GM19240 (cell line): ENCODE measurements around the gene RP9.
"Not testable (repeated sequence)": the region's sequence is repeated elsewhere in the genome, so short reads cannot be mapped to it uniquely, and the experiment has no call there.

Source experiments
- DNase-seq: peaks from one replicate; pipeline ENCODE4 v3.0.0; 2011; ENCODE audit warnings: low spot score; ENCODE audit not compliant: insufficient read length

The RP9 gene

DNA sequence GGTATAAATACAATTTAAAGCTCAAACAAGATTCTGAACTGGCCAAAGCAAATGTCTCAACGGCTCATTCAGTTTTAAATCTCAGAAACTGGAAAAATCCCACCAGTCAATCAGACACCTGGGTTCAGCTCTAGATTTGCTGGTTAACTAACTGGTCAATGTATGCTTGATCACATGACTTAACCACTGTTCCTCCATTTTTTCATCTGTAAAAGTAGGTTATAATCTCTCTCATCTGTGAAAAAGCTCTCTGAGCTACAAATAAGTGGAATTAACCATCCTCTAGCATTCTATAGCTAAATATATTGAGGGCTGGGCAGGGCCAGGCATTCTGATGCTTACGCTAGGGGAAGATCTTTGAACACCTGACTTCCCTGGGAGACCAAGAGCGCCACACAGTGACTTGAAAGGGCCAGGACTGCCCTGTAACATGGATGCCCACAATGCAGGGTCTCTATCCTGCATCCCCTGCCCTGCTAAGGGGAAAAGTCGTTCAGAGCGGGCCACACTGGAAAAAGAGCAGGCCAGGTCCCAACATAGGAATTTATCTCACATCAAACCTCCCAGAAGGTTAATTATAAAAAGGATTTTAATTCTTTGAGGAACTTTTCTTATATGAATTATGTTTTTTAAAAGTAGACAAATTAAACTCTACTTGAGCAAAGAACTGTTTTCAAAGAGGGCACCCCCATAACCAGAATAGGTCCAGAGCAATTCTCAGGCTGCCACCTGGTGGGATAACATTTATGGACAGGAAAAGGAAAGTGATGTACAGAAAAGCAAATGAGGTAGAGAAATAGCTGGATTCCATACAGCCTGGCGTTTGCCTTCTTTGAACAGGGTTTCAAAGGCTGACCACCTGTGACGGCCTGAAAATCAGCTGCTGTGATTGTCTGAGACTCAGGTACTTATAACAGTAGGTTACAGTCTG lies 1.8 kb downstream of the RP9 start:
- no peak for DNase-seq

DNA sequence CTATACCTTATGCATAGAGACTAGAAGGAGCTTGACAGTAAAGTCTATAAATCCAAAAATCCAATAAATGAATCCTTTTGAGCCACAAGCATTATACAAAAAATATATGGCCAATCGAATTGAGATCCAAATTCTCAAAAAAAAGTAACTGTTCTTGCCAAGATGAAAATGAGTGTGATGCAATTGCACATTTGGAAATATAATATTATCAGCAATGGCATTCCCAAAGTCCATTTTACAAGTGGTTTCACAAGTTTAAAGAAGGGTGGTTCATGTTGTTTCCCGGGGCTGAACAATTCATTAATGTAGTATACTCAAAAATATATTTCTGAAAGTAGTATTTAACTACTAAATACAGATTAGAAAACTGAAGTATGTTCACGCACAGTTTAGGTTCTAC lies 7.3 kb downstream of the RP9 start:
- DNase-seq, result no peak

DNA sequence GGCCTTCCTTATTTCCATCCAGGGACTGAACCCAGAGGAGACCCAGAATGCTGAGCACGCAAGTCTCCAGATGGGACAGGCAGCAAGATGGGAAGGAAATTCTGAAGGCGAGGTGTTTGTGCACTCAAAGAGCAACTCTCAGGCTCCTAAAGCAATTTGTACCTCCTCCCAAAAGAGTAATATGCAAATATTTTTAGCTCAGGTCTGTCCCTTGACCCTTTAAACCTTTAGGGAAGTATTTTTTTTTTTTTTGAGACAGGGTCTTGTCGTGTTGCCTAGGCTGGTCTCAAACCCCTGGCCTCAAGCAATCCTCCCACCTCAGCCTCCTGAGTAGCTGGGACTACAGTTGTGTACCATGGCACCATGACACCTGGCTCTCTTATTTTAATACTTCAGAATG lies 8.4 kb downstream of the RP9 start:
- DNase-seq, result no peak

DNA sequence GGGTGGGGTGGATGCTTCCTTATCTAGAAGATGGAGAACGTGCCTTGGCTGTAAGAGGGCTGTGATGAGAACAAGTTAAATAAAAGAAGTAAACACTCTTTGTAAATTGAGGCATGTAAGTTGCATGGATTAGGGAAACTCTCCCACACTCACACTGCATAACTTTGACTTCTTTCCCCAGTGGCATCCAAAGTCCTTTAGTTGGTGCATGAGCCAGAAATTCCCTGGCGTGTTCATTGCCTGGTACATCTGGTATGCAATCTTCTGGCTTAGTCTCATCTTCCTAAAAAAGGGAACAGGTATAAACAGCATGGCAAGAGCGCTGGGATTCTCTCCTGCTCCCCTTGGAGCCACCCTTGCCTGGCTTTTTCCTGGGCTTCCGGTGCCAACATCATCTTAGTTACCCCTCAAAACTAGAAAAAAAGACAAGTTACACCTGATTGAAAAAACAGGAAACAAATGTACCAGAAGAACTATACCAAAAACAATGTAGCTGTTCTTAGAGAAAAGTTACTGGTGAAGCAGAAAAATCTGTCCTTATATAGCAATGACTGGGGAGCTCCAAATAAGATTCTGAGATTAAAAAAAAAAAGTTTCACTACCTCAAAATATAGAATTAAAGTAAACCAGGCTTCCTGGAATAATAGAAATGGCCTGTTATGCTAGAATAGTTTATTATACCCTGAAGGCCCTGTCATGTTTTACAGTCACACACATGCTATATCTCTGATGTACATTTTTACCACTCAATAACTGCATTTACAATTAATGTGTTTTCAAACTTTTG lies 9.9 kb downstream of the RP9 start:
- no peak for DNase-seq

DNA sequence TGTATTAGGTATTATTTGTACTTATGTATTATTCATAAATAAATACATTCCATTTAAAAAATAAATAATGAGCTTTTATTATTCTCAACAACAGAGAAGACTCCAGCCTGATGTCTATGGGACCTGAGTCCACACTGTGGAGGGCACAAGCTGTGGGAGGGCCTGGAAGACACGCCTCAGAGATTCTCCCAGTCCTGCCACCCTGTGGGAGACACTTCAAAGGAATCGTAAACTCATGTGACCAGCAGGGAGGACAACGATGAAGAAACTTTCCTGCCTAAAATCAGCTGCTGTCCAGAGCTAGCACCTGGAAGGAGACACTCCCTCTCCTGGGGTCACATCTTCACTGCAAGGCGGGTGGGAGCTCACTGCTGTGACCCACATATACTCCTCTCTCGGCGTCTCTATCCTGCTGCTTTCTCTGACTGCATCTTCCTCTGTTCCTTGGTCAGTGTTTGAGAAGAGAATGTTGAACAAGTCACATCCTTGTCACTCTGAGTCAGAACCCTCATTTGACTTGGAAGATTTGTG lies 14.4 kb downstream of the RP9 start:
- not testable (repeated sequence) for DNase-seq

DNA sequence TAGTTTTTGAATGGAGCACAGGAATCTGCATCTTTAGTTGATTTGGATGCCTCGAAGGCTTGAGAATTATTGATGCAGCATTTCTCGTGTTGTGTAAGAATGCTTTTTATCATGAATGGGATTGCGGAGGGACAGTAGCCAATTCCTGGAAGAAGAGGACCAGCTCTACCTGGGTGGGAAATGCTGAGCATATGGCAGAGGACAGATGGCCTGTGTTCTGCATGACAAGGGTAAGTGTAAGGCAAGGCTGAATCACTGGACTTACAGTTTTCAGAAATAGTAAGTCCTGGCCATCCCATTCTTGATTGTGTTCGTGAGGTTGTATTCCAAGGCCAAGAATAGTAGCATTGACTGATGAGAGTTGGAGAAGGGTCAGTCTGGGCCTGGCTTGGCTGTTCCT lies 15.9 kb downstream of the RP9 start:
- no peak for DNase-seq

DNA sequence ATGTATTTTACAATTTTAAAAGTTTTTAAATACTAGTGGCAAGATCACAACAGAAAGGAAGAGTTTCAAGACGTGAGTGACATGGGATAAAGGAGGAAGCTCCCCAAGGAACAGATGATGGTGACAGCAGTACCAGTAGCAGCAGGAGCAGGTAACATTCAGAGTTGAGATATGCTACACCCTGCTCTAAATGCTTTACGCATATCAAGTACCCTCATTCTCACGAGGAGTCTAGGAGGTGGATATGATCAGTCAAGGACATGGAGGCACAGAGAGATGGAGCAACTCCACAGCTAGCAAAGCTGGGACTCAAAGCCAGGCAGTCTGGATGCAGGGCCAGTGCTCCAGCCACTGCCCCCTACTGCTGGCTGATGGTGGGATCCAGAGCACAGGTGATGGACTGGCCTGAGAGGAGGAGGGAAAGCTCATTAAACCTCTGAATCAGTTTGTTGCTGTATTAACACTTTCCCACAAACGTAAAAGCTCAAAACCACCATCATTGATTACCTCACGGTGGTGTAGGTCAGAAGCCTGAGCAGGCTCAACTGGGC lies 17.5 kb downstream of the RP9 start:
- no peak for DNase-seq

DNA sequence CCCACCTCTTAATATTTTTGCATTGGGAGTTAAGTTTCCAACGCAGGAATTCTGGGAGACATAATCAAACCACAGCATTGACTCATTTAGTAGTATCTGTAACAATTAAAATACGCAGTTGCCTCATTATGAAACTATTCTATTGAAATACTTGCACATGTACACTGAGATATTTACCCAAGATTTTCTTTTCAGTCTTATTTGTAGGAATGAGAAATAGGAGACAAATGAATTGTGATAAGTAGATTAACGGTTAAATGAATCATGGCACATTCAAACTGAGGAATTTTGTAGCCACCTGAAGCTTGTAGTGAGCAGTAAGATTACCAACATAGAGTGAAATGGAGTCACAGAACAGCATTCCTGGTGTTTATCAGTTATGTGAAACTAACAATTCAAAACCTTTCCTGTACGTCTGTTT lies 18.1 kb downstream of the RP9 start:
- no peak for DNase-seq

DNA sequence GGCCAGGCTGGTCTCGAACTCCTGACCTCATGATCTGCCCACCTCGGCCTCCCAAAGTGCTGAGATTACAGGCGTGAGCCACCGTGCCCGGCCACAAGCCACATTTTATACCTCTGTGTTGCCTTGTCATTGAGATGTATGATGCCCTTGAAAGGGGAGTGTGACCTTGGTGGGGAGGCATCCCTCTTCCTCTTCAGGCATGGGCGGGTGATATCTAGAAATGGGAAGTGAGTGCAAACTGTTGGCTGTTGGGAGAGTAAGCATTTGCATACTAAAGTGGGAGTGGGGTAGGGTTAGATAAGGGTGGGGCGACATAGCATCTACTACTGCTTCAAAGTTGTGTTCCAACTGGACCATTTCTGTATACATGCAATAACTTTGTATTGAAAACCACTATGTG lies 20.1 kb downstream of the RP9 start:
- DNase-seq, result no peak

DNA sequence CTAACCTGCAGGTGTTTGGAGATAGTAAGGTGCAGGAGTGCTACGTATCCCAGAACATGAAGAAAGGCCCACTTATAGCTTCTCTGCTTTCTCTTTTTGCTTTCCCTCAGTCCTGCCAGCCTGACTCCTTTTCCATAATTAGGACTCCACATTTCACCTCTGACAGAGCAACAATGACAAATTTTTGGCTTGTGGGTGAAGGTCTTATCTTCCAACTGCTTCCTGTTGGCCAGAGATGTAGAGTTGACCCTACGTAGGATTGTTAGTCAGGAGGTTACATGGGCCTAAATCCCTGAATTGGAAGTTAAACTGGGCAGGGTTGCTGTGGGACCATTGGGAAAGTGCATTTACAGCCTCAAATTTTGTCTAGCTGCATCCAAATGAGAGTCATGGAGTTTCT lies 21.3 kb downstream of the RP9 start:
- no peak for DNase-seq

DNA sequence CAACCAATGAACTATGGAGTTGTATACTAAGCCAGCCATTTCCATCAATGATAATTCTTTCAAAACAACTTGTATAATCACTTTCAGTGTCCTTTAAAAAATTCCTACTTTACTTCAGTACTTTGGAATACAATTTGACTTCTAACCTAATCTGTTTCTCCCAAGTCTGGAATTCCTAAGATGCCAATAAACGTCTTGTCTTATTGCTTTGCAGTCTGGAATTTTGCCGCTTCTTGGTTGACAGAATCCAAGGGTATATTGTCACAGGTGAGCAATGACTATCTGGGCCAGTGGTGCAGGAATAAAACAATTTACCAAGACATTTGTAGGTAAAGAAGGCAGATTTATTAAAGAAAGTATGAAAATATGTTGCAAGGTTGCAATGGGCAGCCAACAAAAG lies 21.8 kb downstream of the RP9 start:
- no peak for DNase-seq

DNA sequence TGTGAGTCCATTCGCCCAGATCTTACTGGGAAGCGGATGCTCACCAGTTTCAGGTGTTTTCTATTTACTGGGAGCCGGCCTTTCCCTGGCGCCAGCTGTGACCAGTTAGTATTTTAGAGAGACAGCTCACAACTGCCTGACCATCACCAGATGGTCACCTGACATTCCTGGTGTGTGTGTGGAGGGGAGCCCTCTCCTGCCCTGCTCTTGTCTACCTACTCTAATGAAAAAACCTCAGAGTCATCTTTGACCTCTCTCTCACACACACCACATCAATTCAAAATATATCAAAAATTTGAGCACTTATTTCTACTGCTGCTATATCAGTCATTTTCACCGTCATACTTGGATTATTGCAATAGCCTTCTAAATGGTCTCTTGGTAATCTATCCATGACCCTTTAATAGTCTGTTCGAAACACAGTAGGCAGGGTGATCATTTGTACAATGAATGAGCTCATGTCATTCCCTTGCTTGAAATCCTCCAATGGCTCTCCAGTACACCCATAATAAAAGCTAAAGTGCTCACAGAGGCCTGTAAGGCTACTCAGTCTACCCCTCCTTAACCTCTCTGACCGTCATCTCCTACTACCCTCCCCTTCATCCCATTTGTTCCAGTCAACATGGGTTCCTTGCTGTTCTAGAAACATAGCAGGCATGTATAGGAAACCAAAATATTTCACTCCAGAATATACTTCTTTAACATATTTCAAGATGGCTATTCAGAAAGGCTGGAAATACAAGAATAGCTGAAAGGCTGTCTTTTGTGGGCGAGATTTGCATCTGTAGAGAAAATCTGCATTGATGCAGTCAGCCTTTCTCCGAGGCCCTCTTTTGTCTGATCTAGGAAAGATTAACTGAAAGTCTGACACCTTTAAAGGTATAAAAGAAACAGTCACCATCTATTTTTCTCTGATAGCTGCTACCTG lies 29.2 kb downstream of the RP9 start:
- DNase-seq, result no peak

DNA sequence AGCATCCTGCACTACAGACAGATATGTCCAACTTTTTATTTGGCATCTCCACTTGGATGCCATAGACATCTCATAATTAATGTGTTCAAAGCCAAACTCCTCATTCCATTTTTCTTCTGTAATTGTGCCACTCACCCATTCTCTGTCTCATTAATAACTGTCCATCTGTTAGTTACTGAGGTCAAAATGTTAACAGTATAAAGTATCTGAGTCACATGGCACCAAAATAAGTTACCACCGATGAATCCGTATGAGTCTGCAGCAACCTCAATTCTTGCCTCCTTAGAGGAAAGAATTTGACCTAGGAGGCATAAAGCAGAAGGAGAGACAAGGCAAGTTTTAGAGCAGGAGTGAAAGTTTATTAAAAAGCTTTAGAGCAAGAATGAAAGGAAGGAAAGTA lies 30.1 kb downstream of the RP9 start:
- no peak for DNase-seq

DNA sequence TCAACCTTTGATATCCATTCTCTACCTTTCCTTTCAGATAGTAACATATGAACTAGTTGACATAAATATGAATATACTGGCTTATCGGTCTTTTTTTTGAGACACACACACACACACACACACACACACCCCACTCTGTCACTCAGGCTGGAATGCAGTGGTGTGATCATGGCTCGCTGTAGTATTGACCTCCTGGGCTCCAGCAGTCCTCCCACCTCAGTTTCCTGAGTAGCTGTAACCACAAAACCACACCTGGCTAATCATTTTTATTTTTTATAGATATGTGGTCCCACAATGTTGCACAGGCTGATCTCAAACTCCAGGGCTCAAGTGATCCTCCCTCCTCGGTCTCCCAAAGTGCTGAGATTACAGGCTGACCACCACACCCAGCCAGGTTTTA lies 32.5 kb downstream of the RP9 start:
- no peak for DNase-seq

DNA sequence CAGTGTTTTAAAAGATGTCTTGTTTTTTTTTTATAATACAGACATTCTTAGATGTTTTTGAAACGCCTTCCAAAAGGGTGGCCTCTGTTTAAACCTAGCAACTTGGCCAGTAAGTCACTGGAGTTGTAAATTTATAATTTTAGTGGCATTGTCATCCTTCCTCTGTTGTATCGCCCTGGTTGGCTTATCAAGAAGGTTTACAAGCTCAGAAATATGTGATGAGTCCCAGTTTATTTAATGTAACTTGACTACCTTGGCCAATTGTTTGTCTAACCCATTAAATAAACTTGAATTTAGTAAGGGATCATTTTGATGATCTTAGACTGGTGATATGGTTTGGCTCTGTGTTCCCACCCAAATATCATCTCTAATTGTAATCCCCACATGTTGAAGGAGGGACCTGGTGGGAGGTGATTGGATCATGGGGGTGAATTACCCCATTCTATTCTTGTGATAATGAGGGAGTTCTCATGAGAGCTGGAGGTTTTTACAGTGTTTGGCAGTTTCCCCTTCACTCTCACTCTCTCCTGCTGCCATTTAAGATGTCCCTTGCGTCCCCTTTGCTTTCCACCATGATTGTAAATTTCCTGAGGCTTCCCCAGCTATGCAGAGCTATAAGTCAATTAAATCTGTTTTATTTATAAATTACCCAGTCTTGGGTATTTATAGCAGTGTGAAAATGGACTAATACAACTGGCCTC lies 33.2 kb downstream of the RP9 start:
- DNase-seq, result no peak

DNA sequence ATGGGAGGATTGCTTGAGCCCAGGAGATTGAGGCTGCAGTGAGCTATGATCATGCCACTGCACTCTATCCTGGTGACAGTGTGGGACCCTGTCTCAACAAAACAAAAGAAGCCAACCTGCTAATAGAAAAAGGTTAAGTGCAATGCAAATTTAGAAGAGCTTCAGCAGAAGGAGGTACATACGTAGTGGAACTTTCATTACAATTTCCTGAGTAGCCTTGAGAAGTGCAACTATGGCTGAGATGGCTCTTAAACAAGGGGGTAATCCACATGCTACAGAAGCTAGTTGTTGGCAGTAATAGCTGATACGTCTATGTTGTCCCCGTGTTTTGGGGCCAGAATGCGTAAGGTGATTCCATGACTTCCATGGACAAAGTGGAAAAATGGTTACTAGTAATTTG lies 36.0 kb downstream of the RP9 start:
- no peak for DNase-seq

DNA sequence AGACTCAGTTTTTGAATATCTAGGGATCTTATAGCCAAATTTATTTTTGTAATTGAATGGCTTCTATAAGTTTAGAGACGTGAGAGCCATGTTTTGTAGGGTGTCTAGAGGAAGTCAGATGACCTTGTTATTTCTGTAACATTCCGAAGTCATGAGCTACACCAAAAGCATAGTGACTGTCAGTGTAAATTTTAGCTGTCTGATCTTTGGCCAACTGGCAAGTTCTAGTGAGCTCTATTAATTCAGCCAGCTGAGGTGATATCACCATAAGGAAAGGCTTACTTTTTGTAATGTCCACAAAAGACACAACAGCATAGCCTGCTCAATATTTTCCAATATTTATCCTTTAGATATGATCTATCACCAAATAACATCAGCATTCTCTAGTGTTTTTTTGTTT lies 36.7 kb downstream of the RP9 start:
- DNase-seq, result no peak

DNA sequence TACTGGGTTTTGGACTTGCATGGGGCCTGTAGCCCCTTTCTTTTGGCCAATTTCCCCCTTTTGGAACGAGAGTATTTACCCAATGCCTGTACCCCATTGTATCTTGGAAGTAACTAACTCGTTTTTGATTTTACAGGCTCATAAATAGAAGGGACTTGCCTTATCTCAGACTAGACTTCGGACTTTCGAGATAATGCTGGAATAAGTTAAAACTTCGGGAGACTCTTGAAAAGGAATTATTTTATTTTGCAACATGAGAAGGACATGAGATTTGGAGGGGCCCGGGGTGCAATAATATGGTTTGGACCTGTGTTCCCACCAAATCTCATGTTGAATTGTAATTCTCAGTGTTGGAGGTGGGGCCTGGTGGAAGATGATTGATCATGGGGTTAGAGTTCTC lies 38.4 kb downstream of the RP9 start:
- DNase-seq, result no peak

DNA sequence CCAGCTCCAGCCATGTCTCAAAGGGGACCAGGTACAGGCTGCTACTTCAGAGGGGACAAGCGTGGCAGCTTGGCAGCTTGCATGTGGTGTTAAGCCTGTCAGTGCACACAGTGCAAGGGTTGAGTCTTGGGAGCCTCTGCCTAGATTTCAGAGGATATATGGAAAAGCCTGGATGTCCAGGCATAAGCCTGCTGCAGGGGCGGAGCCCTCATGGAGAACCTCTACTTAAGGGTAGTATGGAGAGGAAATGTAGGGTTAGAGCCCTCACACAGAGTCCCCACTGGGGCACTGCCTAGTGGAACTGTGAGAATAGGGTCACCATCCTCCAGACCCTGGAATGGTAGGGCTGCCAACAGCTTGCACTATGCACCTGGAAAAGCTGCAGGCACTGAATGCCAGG lies 38.9 kb downstream of the RP9 start:
- no peak for DNase-seq

DNA sequence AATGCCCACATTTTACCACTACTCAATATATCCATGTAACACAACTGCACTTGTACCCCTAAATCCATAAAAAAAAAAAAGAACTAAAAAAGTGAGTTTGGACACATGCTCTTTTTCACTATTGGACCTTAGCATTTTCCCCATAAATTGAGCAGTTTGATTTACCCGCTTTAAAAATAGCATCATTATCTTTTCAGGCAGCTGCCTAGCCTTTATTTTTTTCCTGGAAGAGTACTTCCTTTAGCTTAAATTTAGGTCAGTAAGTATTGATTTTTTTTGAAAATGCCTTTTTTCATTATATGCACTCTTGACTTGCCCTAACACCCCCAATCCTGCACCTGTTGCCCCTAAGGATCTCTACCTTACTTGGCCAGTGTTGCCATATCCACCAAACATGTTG lies 41.3 kb downstream of the RP9 start:
- DNase-seq, result no peak
